Measurements from ENCODE around the gene ZNF564.

Gene ZNF564

DNA sequence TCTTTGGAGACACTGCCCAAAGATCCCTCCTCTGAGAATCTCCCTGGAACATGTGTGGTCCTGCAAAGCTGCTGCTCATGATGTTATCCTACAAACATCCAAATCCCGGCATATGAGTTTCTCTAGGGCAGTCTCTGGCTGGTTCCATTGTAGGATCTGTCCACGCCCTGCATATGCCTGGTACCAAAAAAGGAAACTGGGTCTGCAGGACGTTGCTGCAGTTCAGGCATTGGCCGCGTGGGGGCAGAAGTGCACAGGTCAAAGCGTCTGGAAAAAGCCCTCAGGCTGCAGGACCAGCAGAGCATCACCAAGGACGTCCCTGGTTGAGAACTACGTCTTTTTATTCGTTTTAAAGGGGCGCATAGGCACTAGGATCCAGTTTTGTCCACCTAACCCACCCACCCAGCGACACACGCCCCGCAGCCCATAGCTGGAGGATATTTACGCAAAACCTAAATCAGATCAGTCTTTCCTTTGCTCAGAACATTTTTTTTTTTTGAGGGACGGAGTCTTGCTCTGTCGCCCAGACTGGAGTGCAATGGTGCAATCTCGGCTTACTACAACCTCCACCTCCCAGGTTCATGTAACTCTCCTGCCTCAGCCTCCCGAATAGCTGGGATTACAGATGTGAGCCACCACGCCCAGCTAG is 12.9 kb upstream of the ZNF564 start:
- no peak overlapping the region for H3K27ac ChIP-seq (ENCODE audit: low read depth, low read length)
- H3K9ac ChIP-seq (ENCODE audit: low read length in 5 of 5): no peak overlapping the region

DNA sequence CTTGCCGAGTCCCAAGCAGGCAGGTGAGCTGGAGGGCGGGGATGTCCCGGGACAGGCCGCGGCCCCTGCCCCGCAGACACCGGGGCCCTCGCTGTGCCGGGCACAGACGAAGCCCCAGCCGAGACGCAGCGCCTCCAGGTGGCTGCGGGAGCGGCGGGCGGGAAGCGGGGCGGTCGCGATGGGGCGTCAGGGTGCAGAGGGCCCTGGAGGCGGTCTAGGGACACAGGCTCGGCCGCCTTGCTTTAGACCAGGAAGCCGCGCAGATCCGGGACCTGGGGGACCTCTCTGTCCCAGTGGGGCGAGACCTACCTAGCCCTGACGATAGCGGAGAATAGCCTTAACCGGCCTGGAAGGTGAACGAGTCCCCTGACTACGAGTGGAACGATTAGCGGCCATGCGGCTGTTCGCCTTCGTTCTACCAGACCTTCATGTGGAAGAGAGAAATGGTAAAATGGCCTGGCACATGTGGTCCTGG is 4.2 kb upstream of the ZNF564 start:
- no peak overlapping the region for H3K4me3 ChIP-seq (ENCODE audit: low read depth in 1 of 5, low read length in 5 of 5)
- no peaks in the 10 kb centered on the region for H3K9me3 ChIP-seq (ENCODE audit: control insufficient read depth in 5 of 5, low read length in 5 of 5)
- peaks cover 0 to 5% (median 0%) of the 10 kb centered on the region in 5 donors for H3K27me3 ChIP-seq (ENCODE audit: control insufficient read depth in 5 of 5, insufficient read depth in 4 of 5, low read length in 5 of 5)
- H3K27ac ChIP-seq (ENCODE audit: low read depth, low read length): no peak overlapping the region
- H3K4me1 ChIP-seq (ENCODE audit: control insufficient read depth in 5 of 5, insufficient read depth in 5 of 5, low read length in 5 of 5): peaks cover 0 to 17% (median 13%) of the 10 kb centered on the region in 5 donors
- no peaks in the 10 kb centered on the region for H3K36me3 ChIP-seq (ENCODE audit: control insufficient read depth in 5 of 5, insufficient read depth in 5 of 5, low read length in 5 of 5)
- H3K9ac ChIP-seq (ENCODE audit: low read length in 5 of 5): no peak overlapping the region

More for the DNA sequence above, 12.9 kb upstream of the ZNF564 start:
- no peaks in the 10 kb centered on the region for H3K9me3 ChIP-seq (ENCODE audit: control insufficient read depth in 5 of 5, low read length in 5 of 5)
- peaks cover 0 to 5% (median 0%) of the 10 kb centered on the region in 5 donors for H3K4me1 ChIP-seq (ENCODE audit: control insufficient read depth in 5 of 5, insufficient read depth in 5 of 5, low read length in 5 of 5)
- H3K4me3 ChIP-seq (ENCODE audit: low read depth in 1 of 5, low read length in 5 of 5): no peak overlapping the region
- H3K36me3 ChIP-seq (ENCODE audit: control insufficient read depth in 5 of 5, insufficient read depth in 5 of 5, low read length in 5 of 5): no peaks in the 10 kb centered on the region
- H3K27me3 ChIP-seq (ENCODE audit: control insufficient read depth in 5 of 5, insufficient read depth in 4 of 5, low read length in 5 of 5): no peaks in the 10 kb centered on the region

GRCh38 chr19:12546903-12547302 is 4.4 kb downstream of the ZNF564 start:
- no peak overlapping the region for H3K9ac ChIP-seq (ENCODE audit: low read length in 5 of 5)
- H3K4me1 ChIP-seq (ENCODE audit: control insufficient read depth in 5 of 5, insufficient read depth in 5 of 5, low read length in 5 of 5): peaks cover 0 to 45% (median 30%) of the 10 kb centered on the region in 5 donors
- no peak overlapping the region for H3K4me3 ChIP-seq (ENCODE audit: low read depth in 1 of 5, low read length in 5 of 5)
- H3K9me3 ChIP-seq (ENCODE audit: control insufficient read depth in 5 of 5, low read length in 5 of 5): peaks cover 0 to 7% (median 4%) of the 10 kb centered on the region in 5 donors
- H3K36me3 ChIP-seq (ENCODE audit: control insufficient read depth in 5 of 5, insufficient read depth in 5 of 5, low read length in 5 of 5): peaks cover 0 to 4% (median 3%) of the 10 kb centered on the region in 5 donors
- H3K27ac ChIP-seq (ENCODE audit: low read depth, low read length): no peak overlapping the region
- no peaks in the 10 kb centered on the region for H3K27me3 ChIP-seq (ENCODE audit: control insufficient read depth in 5 of 5, insufficient read depth in 4 of 5, low read length in 5 of 5)

DNA sequence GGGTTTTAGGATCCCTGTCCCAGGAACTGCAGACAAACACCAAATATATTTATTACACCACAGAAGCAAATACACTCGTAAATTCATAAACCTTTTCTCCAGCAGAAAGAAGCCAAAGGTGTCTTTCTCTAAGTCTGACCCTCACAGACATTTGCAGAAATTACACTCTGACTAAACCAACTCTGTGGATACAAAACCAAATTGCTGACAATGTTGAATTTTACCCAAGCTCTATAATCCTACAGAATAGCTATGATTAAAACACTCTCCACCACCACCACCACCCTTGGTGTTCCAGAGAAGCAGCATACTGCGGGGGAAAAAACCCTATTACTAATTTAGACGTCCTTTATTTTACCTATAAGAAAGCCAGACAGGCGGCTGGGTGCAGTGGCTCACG is 5.2 kb downstream of the ZNF564 start:
- Histone ChIP-seq H3K4me1 (ENCODE audit: control insufficient read depth in 5 of 5, insufficient read depth in 5 of 5, low read length in 5 of 5) (peaks cover 0 to 41% (median 26%) of the 10 kb centered on the region in 5 donors), H3K9ac (ENCODE audit: low read length in 5 of 5) (no peak overlapping the region), H3K9me3 (ENCODE audit: control insufficient read depth in 5 of 5, low read length in 5 of 5) (peaks cover 0 to 7% (median 4%) of the 10 kb centered on the region in 5 donors), H3K4me3 (ENCODE audit: low read depth in 1 of 5, low read length in 5 of 5) (no peak overlapping the region), H3K27me3 (ENCODE audit: control insufficient read depth in 5 of 5, insufficient read depth in 4 of 5, low read length in 5 of 5) (no peaks in the 10 kb centered on the region), H3K36me3 (ENCODE audit: control insufficient read depth in 5 of 5, insufficient read depth in 5 of 5, low read length in 5 of 5) (peaks cover 2 to 10% (median 4%) of the 10 kb centered on the region in 5 donors), H3K27ac (ENCODE audit: low read depth, low read length) (no peak overlapping the region)

- Histone ChIP-seq H3K27me3 (ENCODE audit: control insufficient read depth in 5 of 5, insufficient read depth in 4 of 5, low read length in 5 of 5) (no peaks in the 10 kb centered on the region), H3K4me3 (ENCODE audit: low read depth in 1 of 5, low read length in 5 of 5) (no peak overlapping the region), H3K9me3 (ENCODE audit: control insufficient read depth in 5 of 5, low read length in 5 of 5) (peaks cover 0 to 7% (median 4%) of the 10 kb centered on the region in 5 donors), H3K9ac (ENCODE audit: low read length in 5 of 5) (no peak overlapping the region), H3K36me3 (ENCODE audit: control insufficient read depth in 5 of 5, insufficient read depth in 5 of 5, low read length in 5 of 5) (peaks cover 4 to 15% (median 7%) of the 10 kb centered on the region in 5 donors), H3K27ac (ENCODE audit: low read depth, low read length) (no peak overlapping the region), H3K4me1 (ENCODE audit: control insufficient read depth in 5 of 5, insufficient read depth in 5 of 5, low read length in 5 of 5) (peaks cover 0 to 36% (median 21%) of the 10 kb centered on the region in 5 donors)
Measured at GRCh38 chr19:12545267-12545666, 6.0 kb downstream of the ZNF564 start.

- H3K27ac ChIP-seq (ENCODE audit: low read depth, low read length): no peak overlapping the region
- peaks cover 0 to 7% (median 4%) of the 10 kb centered on the region in 5 donors for H3K9me3 ChIP-seq (ENCODE audit: control insufficient read depth in 5 of 5, low read length in 5 of 5)
- no peak overlapping the region for H3K9ac ChIP-seq (ENCODE audit: low read length in 5 of 5)
- peaks cover 4 to 20% (median 11%) of the 10 kb centered on the region in 5 donors for H3K36me3 ChIP-seq (ENCODE audit: control insufficient read depth in 5 of 5, insufficient read depth in 5 of 5, low read length in 5 of 5)
- no peaks in the 10 kb centered on the region for H3K27me3 ChIP-seq (ENCODE audit: control insufficient read depth in 5 of 5, insufficient read depth in 4 of 5, low read length in 5 of 5)
- H3K4me3 ChIP-seq (ENCODE audit: low read depth in 1 of 5, low read length in 5 of 5): no peak overlapping the region
- peaks cover 0 to 29% (median 13%) of the 10 kb centered on the region in 5 donors for H3K4me1 ChIP-seq (ENCODE audit: control insufficient read depth in 5 of 5, insufficient read depth in 5 of 5, low read length in 5 of 5)
Measured at GRCh38 chr19:12544401-12544876, 6.8 kb downstream of the ZNF564 start.

GRCh38 chr19:12543855-12544254 is 7.4 kb downstream of the ZNF564 start:
- peaks cover 4 to 20% (median 11%) of the 10 kb centered on the region in 5 donors for H3K36me3 ChIP-seq (ENCODE audit: control insufficient read depth in 5 of 5, insufficient read depth in 5 of 5, low read length in 5 of 5)

GRCh38 chr19:12527034-12527836 is 24.0 kb downstream of the ZNF564 start:
- H3K36me3 ChIP-seq (ENCODE audit: control insufficient read depth in 5 of 5, insufficient read depth in 5 of 5, low read length in 5 of 5): peaks cover 46 to 60% (median 53%) of the 10 kb centered on the region in 5 donors
- peaks cover 67 to 98% (median 93%) of the 10 kb centered on the region in 5 donors for H3K9me3 ChIP-seq (ENCODE audit: control insufficient read depth in 5 of 5, low read length in 5 of 5)
- no peak overlapping the region for H3K9ac ChIP-seq (ENCODE audit: low read length in 5 of 5)
- H3K27me3 ChIP-seq (ENCODE audit: control insufficient read depth in 5 of 5, insufficient read depth in 4 of 5, low read length in 5 of 5): no peaks in the 10 kb centered on the region
- H3K4me1 ChIP-seq (ENCODE audit: control insufficient read depth in 5 of 5, insufficient read depth in 5 of 5, low read length in 5 of 5): no peaks in the 10 kb centered on the region
- peak overlapping the region; percentile 38 to 77 (median 61) for H3K4me3 ChIP-seq (ENCODE audit: low read depth in 1 of 5, low read length in 5 of 5)
- H3K27ac ChIP-seq (ENCODE audit: low read depth, low read length): no peak overlapping the region

More at GRCh38 chr19:12543855-12544254, 7.4 kb downstream of the ZNF564 start:
- no peaks in the 10 kb centered on the region for H3K27me3 ChIP-seq (ENCODE audit: control insufficient read depth in 5 of 5, insufficient read depth in 4 of 5, low read length in 5 of 5)
- peaks cover 0 to 24% (median 8%) of the 10 kb centered on the region in 5 donors for H3K4me1 ChIP-seq (ENCODE audit: control insufficient read depth in 5 of 5, insufficient read depth in 5 of 5, low read length in 5 of 5)
- H3K9me3 ChIP-seq (ENCODE audit: control insufficient read depth in 5 of 5, low read length in 5 of 5): peaks cover 0 to 7% (median 4%) of the 10 kb centered on the region in 5 donors
- H3K27ac ChIP-seq (ENCODE audit: low read depth, low read length): no peak overlapping the region
- H3K4me3 ChIP-seq (ENCODE audit: low read depth in 1 of 5, low read length in 5 of 5): no peak overlapping the region
- no peak overlapping the region for H3K9ac ChIP-seq (ENCODE audit: low read length in 5 of 5)

GRCh38 chr19:12526542-12526941 is 24.7 kb downstream of the ZNF564 start:
- Histone ChIP-seq H3K27ac (ENCODE audit: low read depth, low read length) (no peak overlapping the region), H3K9ac (ENCODE audit: low read length in 5 of 5) (no peak overlapping the region), H3K36me3 (ENCODE audit: control insufficient read depth in 5 of 5, insufficient read depth in 5 of 5, low read length in 5 of 5) (peaks cover 46 to 60% (median 53%) of the 10 kb centered on the region in 5 donors), H3K4me1 (ENCODE audit: control insufficient read depth in 5 of 5, insufficient read depth in 5 of 5, low read length in 5 of 5) (no peaks in the 10 kb centered on the region), H3K9me3 (ENCODE audit: control insufficient read depth in 5 of 5, low read length in 5 of 5) (peaks cover 68 to 100% (median 95%) of the 10 kb centered on the region in 5 donors), H3K4me3 (ENCODE audit: low read depth in 1 of 5, low read length in 5 of 5) (peak overlapping the region; percentile 38 to 77 (median 61)), H3K27me3 (ENCODE audit: control insufficient read depth in 5 of 5, insufficient read depth in 4 of 5, low read length in 5 of 5) (no peaks in the 10 kb centered on the region)

All from subcutaneous abdominal adipose tissue (tissue), 5 donors.